CD4-positive, alpha-beta T cell (primary cell): ENCODE measurements around the gene ZMPSTE24. TPM values are rescaled to one million over a fixed set of nuclear protein-coding genes. Genes with fewer than 3 reads are reported as not detected.
A peak's percentile ranks its signal among the peaks of the same experiment; 100 is the strongest.

Experiments used
- ATAC-seq: fragments of 200-7000 bp; cut with Tn5 transposase; one replicate; pipeline ENCODE4 v1.10.0; 2022; ENCODE audit warnings: mild to moderate bottlenecking; ENCODE audit not compliant: poor library complexity
- CTCF ChIA-PET: fragments of 350-600 bp; sonication (Branson Sonifier 250); formaldehyde crosslinking; loops from one replicate; lab custom pipeline; 2021; ENCODE audit warnings: antibody characterized with exemption, inconsistent platforms; lab: Charles Lee
- POLR2A ChIA-PET: fragments of 350-600 bp; sonication (Branson Sonifier 250); formaldehyde crosslinking; loops from one replicate; lab custom pipeline; 2021; ENCODE audit warnings: antibody characterized with exemption, inconsistent platforms; lab: Charles Lee
- DNase-seq, 14 experiments: peaks; one replicate each; pipeline ENCODE4 v3.0.0-alpha.2; 2013 to 2020; ENCODE audit warnings: mixed read lengths in 2 of 14
- H3K27ac ChIP-seq, 2 donors: one replicate each; pipeline versions ENCODE4 v1.5.1 to v1.7.0; 2013; ENCODE audit warnings: low read length in 2 of 2, low read depth in 1 of 2, mild to moderate bottlenecking in 1 of 2
- H3K27me3 ChIP-seq, 2 experiments: 1 replicate in 1 of 2; 2 replicates in 1 of 2; pipeline versions ENCODE4 v1.6.1 to v1.7.0; 2013; ENCODE audit warnings: low read length in 2 of 2, control low read depth in 1 of 2, mild to moderate bottlenecking in 1 of 2, moderate library complexity in 1 of 2; ENCODE audit not compliant: insufficient read depth in 2 of 2, control insufficient read depth in 1 of 2
- H3K36me3 ChIP-seq: one replicate; pipeline ENCODE4 v1.6.1; 2013; ENCODE audit warnings: low read length, control low read depth; ENCODE audit not compliant: insufficient read depth
- H3K4me1 ChIP-seq: one replicate; pipeline ENCODE4 v1.6.1; 2013; ENCODE audit warnings: low read length, control low read depth; ENCODE audit not compliant: insufficient read depth
- H3K4me3 ChIP-seq: one replicate; pipeline ENCODE4 v1.5.1; 2013; ENCODE audit warnings: mild to moderate bottlenecking, low read length, moderate library complexity
- H3K9me3 ChIP-seq, 2 experiments: 1 replicate in 1 of 2; 2 replicates in 1 of 2; pipeline versions ENCODE4 v1.6.1 to v1.7.0; 2013; ENCODE audit warnings: low read length in 2 of 2, mild to moderate bottlenecking in 2 of 2, control low read depth in 1 of 2, moderate library complexity in 1 of 2; ENCODE audit not compliant: control insufficient read depth in 1 of 2, insufficient read depth in 1 of 2
- H3K27ac Mint-ChIP-seq: one replicate; pipeline ENCODE4 v1.8.0; 2020; ENCODE audit warnings: mixed read lengths
- H3K27me3 Mint-ChIP-seq: one replicate; pipeline ENCODE4 v1.8.0; 2021; ENCODE audit warnings: mixed read lengths
- H3K36me3 Mint-ChIP-seq: one replicate; pipeline ENCODE4 v1.8.0; 2021; ENCODE audit warnings: low read depth, mixed read lengths
- H3K4me1 Mint-ChIP-seq: one replicate; pipeline ENCODE4 v1.8.0; 2021; ENCODE audit warnings: low read depth, mixed read lengths
- H3K4me3 Mint-ChIP-seq: one replicate; pipeline ENCODE4 v1.8.0; 2020; ENCODE audit warnings: mild to moderate bottlenecking, mixed read lengths
- H3K9me3 Mint-ChIP-seq: one replicate; pipeline ENCODE4 v1.8.0; 2020; ENCODE audit warnings: mixed read lengths
- CTCF ChIP-seq: fragments of 200-600 bp; IDR thresholded peaks from one replicate; pipeline ENCODE4 v1.8.0; 2022; ENCODE audit warnings: antibody characterized with exemption, mild to moderate bottlenecking
- intact Hi-C, 2 experiments: fragments of 100-400 bp; cut with DNase I in 1 of 2; cut with micrococcal nuclease in 1 of 2; formaldehyde crosslinking; loops; one replicate each; pipeline versions ENCODE4 v1.15.1 to v1.9.0; 2023 to 2025; cut with DNase I, micrococcal nuclease
- total RNA-seq, 174 experiments: library from RNA in 2 of 174; stranded (reverse) in 2 of 174; gene quantifications; one replicate each; pipeline ENCODE4 v1.2.3 and lab custom pipeline; 2021 to 2026

Gene ZMPSTE24
- total RNA-seq, 2 experiments from 2014 or later: 8.7 to 8.8 TPM

GRCh38 chr1:40241362-40241761 is 16.7 kb upstream of the ZMPSTE24 start:
- TF ChIP-seq CTCF: no peak
- Mint-ChIP-seq H3K27me3 (no peaks in the 10 kb centered on the region), H3K9me3 (no peaks in the 10 kb centered on the region), H3K4me1 (peaks cover 11% of the 10 kb centered on the region), H3K4me3 (no peak overlapping the region), H3K36me3 (peaks cover 35% of the 10 kb centered on the region), H3K27ac (peak overlapping the region; percentile 31)
- Histone ChIP-seq H3K27me3 (no peaks in the 10 kb centered on the region), H3K4me3 (no peak overlapping the region), H3K9me3 (no peaks in the 10 kb centered on the region), H3K4me1 (peaks cover 7% of the 10 kb centered on the region), H3K36me3 (peaks cover 29% of the 10 kb centered on the region), H3K27ac (no peak overlapping the region)
- CTCF ChIA-PET: interaction anchor here (0.6 to 1.5 kb wide), 5 partner anchors 16 to 163 kb away, joined by 3 to 5 read pairs (median 3); partner anchors contain the start of gene ZMPSTE24
- peak; percentile 11 for ATAC-seq
- DNase-seq: no peak
- POLR2A ChIA-PET: interaction anchor here (0.9 to 2.7 kb wide), 2 partner anchors 16 to 132 kb away, joined by 4 to 15 read pairs; partner anchors contain the start of genes SMAP2 and ZMPSTE24
- intact Hi-C loops: no loop called here

DNA sequence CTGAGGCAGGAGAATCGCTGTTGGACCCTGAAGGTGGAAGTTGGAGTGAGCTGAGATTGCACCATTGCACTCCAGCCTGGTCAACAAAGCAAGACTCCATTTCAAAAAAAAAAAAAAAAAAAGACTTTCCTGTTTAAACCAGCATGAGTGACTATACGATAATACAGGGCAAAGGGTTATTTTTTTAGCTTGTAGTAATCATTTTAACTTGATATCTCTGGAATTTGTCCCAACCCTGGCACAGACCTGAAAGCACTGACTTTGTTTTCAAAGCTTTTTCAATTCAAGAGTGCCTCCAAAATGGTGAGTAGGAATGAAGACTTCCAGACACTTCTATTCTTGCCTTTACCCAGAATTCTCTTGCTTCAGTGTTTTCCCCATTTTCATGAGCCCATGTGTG is 14.7 kb upstream of the ZMPSTE24 start:
- H3K4me1 Mint-ChIP-seq: peaks cover 11% of the 10 kb centered on the region
- ATAC-seq (no peak), DNase-seq (no peak)
- H3K36me3 ChIP-seq: peaks cover 9% of the 10 kb centered on the region
- no peaks in the 10 kb centered on the region for H3K27me3 ChIP-seq
- no peak for TF ChIP-seq CTCF
- CTCF ChIA-PET: interaction anchor here (0.7 to 1.1 kb wide), 3 partner anchors 73 to 833 kb away, joined by 3 to 5 read pairs (median 4); no protein-coding TSS in a partner anchor
- no peak overlapping the region for H3K27ac Mint-ChIP-seq
- no peaks in the 10 kb centered on the region for H3K27me3 Mint-ChIP-seq
- peaks cover 15% of the 10 kb centered on the region for H3K36me3 Mint-ChIP-seq
- intact Hi-C loops: no loop called here
- H3K9me3 ChIP-seq: no peaks in the 10 kb centered on the region
- no peak overlapping the region for H3K4me3 Mint-ChIP-seq
- H3K27ac ChIP-seq: no peak overlapping the region
- H3K4me3 ChIP-seq: no peak overlapping the region
- peaks cover 7% of the 10 kb centered on the region for H3K4me1 ChIP-seq
- POLR2A ChIA-PET: interaction anchor here (2.7 kb wide), 1 partner anchor 14 kb away, joined by 15 read pairs; the partner anchor contains the start of gene ZMPSTE24
- H3K9me3 Mint-ChIP-seq: no peaks in the 10 kb centered on the region

DNA sequence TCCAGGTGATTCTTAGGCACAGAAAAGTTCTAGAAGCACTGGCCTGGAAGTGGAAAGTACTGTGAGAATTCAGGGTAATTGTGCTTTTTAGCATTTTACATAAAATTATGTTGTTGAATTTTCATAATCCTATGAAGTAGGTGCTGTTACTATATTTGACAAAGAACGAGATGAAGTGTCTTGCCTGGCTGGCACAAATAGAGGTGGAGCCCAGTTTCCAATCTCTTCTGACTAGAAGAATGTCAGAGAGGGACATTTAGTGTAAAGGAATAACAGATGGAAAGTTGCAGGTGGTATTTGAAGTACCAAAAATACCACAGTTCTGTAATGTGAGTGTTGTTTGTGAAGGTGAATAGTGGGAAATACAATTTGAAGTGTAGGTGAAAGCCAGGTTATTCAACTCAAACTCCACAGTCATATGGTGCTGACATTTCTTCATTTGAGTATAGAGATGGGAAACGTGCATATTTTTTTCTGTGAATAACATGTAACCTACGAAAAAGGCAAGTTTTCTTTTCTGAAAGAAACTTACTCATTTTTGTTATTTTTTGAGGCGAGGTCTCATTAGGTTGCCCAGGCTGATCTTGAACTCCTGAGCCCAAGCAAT is 13.8 kb upstream of the ZMPSTE24 start:
- peaks cover under 1% of the 10 kb centered on the region for H3K36me3 ChIP-seq
- H3K4me1 Mint-ChIP-seq: peaks cover 11% of the 10 kb centered on the region
- H3K4me1 ChIP-seq: peaks cover 7% of the 10 kb centered on the region
- H3K4me3 ChIP-seq: no peak overlapping the region
- intact Hi-C loops: no loop called here
- ChIA-PET CTCF (no interaction called here), POLR2A (no interaction called here)
- H3K9me3 ChIP-seq: no peaks in the 10 kb centered on the region
- H3K36me3 Mint-ChIP-seq: peaks cover 8% of the 10 kb centered on the region
- no peak overlapping the region for H3K27ac Mint-ChIP-seq
- TF ChIP-seq CTCF: no peak
- no peak overlapping the region for H3K27ac ChIP-seq
- no peaks in the 10 kb centered on the region for H3K27me3 ChIP-seq
- no peaks in the 10 kb centered on the region for H3K9me3 Mint-ChIP-seq
- H3K27me3 Mint-ChIP-seq: no peaks in the 10 kb centered on the region
- DNase-seq (no peak), ATAC-seq (no peak)
- H3K4me3 Mint-ChIP-seq: no peak overlapping the region
